GM23338 (cell line): ENCODE results near the gene VEPH1. TPM values are rescaled to one million over a fixed set of nuclear protein-coding genes. Genes with fewer than 3 reads are reported as not detected.

Source experiments
- ATAC-seq: fragments of 200-7000 bp; cut with Tn5 transposase; 3 replicates; pipeline ENCODE4 v1.9.1; 2020
- DNase-seq: peaks from one replicate; pipeline ENCODE4 v3.0.0-alpha.2; 2015; ENCODE audit warnings: low spot score
- H2AFZ ChIP-seq: fragments of 200-600 bp; sonication (generic); 2 replicates; pipeline ENCODE4 v1.8.0; 2016; ENCODE audit warnings: antibody characterized with exemption, mild to moderate bottlenecking, moderate library complexity
- H3F3A ChIP-seq: fragments of 200-600 bp; sonication (generic); replicated peaks from 2 replicates; pipeline ENCODE4 v1.8.0; 2017; ENCODE audit warnings: antibody characterized with exemption, mixed run types, low read depth
- H3K27ac ChIP-seq: fragments of 200-600 bp; sonication (generic); 2 replicates; pipeline ENCODE4 v1.6.1; 2016; ENCODE audit warnings: low read depth
- H3K27me3 ChIP-seq: fragments of 200-600 bp; sonication (generic); 2 replicates; pipeline ENCODE4 v1.8.0; 2016; ENCODE audit warnings: mild to moderate bottlenecking, mixed run types, moderate library complexity; ENCODE audit not compliant: insufficient read depth
- H3K36me3 ChIP-seq: fragments of 200-600 bp; sonication (generic); 2 replicates; pipeline ENCODE4 v1.8.0; 2016; ENCODE audit warnings: mild to moderate bottlenecking; ENCODE audit not compliant: insufficient read depth
- H3K4me1 ChIP-seq: fragments of 200-600 bp; sonication (generic); 2 replicates; pipeline ENCODE4 v1.8.0; 2016; ENCODE audit warnings: mild to moderate bottlenecking, moderate library complexity; ENCODE audit not compliant: insufficient read depth
- H3K4me2 ChIP-seq: fragments of 200-600 bp; sonication (generic); 2 replicates; pipeline ENCODE4 v1.7.1; 2017; ENCODE audit warnings: mixed run types
- H3K4me3 ChIP-seq: fragments of 200-600 bp; sonication (generic); 2 replicates; pipeline ENCODE4 v1.6.1; 2016; ENCODE audit warnings: mixed run types
- H3K79me2 ChIP-seq: fragments of 200-600 bp; sonication (generic); replicated peaks from 2 replicates; pipeline ENCODE4 v1.8.0; 2017; ENCODE audit warnings: mild to moderate bottlenecking; ENCODE audit not compliant: insufficient read depth
- H3K9me2 ChIP-seq: fragments of 200-600 bp; sonication (generic); 2 replicates; pipeline ENCODE4 v1.8.0; 2017; ENCODE audit not compliant: insufficient read depth
- H4K20me1 ChIP-seq: fragments of 200-600 bp; sonication (generic); replicated peaks from 2 replicates; pipeline ENCODE4 v1.8.0; 2017; ENCODE audit warnings: mild to moderate bottlenecking; ENCODE audit not compliant: insufficient read depth
- H3K27ac Mint-ChIP-seq: 2 replicates; pipeline ENCODE4 v1.8.0; 2020; ENCODE audit warnings: inconsistent platforms, mild to moderate bottlenecking, moderate library complexity, mixed read lengths
- H3K27me3 Mint-ChIP-seq: 3 replicates; pipeline ENCODE4 v1.8.0; 2022; ENCODE audit warnings: low read depth, mild to moderate bottlenecking, moderate library complexity, mixed read lengths, inconsistent platforms; ENCODE audit not compliant: insufficient read depth, poor library complexity
- H3K36me3 Mint-ChIP-seq: 3 replicates; pipeline ENCODE4 v1.8.0; 2021; ENCODE audit warnings: low read depth, mild to moderate bottlenecking, inconsistent platforms, moderate library complexity, mixed read lengths
- H3K4me1 Mint-ChIP-seq: 3 replicates; pipeline ENCODE4 v1.8.0; 2020; ENCODE audit warnings: mild to moderate bottlenecking, inconsistent platforms, mixed read lengths
- H3K4me3 Mint-ChIP-seq: 3 replicates; pipeline ENCODE4 v1.8.0; 2021; ENCODE audit warnings: moderate library complexity, mild to moderate bottlenecking, inconsistent platforms, mixed read lengths
- H3K9me3 Mint-ChIP-seq: 3 replicates; pipeline ENCODE4 v1.8.0; 2020; ENCODE audit warnings: moderate library complexity, mild to moderate bottlenecking, inconsistent platforms, mixed read lengths
- CREB1 ChIP-seq: fragments of 250-450 bp; sonication (Bioruptor Pico); IDR thresholded peaks from 2 replicates; pipeline ENCODE4 v1.5.0; 2020; ENCODE audit warnings: low read depth, mild to moderate bottlenecking, moderate library complexity
- CTCF ChIP-seq, 2 experiments: fragments of 200-600 bp in 1 of 2; sonication (generic) in 1 of 2; conservative IDR thresholded peaks; 2 replicates each; pipeline versions ENCODE4 v1.5.1 to v1.6.1; 2016 to 2017; ENCODE audit warnings: antibody characterized with exemption in 2 of 2, low read depth in 2 of 2, mild to moderate bottlenecking in 2 of 2, moderate library complexity in 1 of 2
- ETS1 ChIP-seq: IDR thresholded peaks from 2 replicates; pipeline ENCODE4 v1.6.1; 2016; ENCODE audit warnings: antibody characterized with exemption
- EZH2 ChIP-seq: fragments of 200-600 bp; sonication (generic); IDR thresholded peaks from one replicate; pipeline ENCODE4 v1.8.0; 2017; ENCODE audit warnings: antibody characterized with exemption, mild to moderate bottlenecking, low read depth; ENCODE audit not compliant: unreplicated experiment
- EZH2phosphoT487 ChIP-seq: fragments of 200-600 bp; sonication (generic); IDR thresholded peaks from one replicate; pipeline ENCODE4 v1.8.1; 2018; ENCODE audit warnings: antibody characterized with exemption; ENCODE audit not compliant: unreplicated experiment
- JUNB ChIP-seq: IDR thresholded peaks from one replicate; pipeline ENCODE4 v1.6.1; 2016; ENCODE audit warnings: antibody characterized with exemption; ENCODE audit not compliant: unreplicated experiment
- NANOG ChIP-seq: IDR thresholded peaks from 2 replicates; pipeline ENCODE4 v1.6.1; 2016; ENCODE audit warnings: antibody characterized with exemption, borderline replicate concordance
- POLR2AphosphoS5 ChIP-seq: IDR thresholded peaks from 2 replicates; pipeline ENCODE4 v1.6.1; 2016; ENCODE audit warnings: antibody characterized with exemption, low read depth
- REST ChIP-seq: IDR thresholded peaks from one replicate; pipeline ENCODE4 v1.6.1; 2018; ENCODE audit warnings: antibody characterized with exemption; ENCODE audit not compliant: unreplicated experiment
- STAT1 ChIP-seq: IDR thresholded peaks from one replicate; pipeline ENCODE4 v1.6.1; 2016; ENCODE audit warnings: antibody characterized with exemption; ENCODE audit not compliant: unreplicated experiment
- ZNF114 ChIP-seq: fragments of 250-450 bp; sonication (Bioruptor Pico); IDR thresholded peaks from 2 replicates; pipeline ENCODE4 v1.5.0; 2020; ENCODE audit warnings: mild to moderate bottlenecking, moderate library complexity
- ZNF331 ChIP-seq: fragments of 250-450 bp; sonication (Bioruptor Pico); IDR thresholded peaks from 2 replicates; pipeline ENCODE4 v1.5.0; 2020; ENCODE audit warnings: low read depth, mild to moderate bottlenecking, moderate library complexity
- ZNF462 ChIP-seq: fragments of 250-450 bp; sonication (Bioruptor Pico); IDR thresholded peaks from 2 replicates; pipeline ENCODE4 v1.5.0; 2020; ENCODE audit warnings: mild to moderate bottlenecking, moderate library complexity
- polyA plus RNA-seq: library from polyadenylated mRNA; unstranded; fragments of >200 nt; fragmentation: Nextera tagmentation; extraction: Ambion mirVana; gene quantifications from 2 replicates; pipeline ENCODE4 v1.2.1, GENCODE V29; 2016
- total RNA-seq: library from RNA; depleted of rRNA; stranded (reverse); fragments of >200 nt; shearing (Covaris generic); gene quantifications from 2 replicates; pipeline ENCODE4 v1.2.3, GENCODE V29; 2014

The VEPH1 gene
- total and polyA plus RNA-seq, 2 experiments from 2014 or later = 15.4 to 33.8 TPM

- no peak for TF ChIP-seq ZNF462 (CRISPR knock-in tag)
Observed at GRCh38 chr3:157354254-157354653, 149.0 kb downstream of the VEPH1 start (continued).

- DNase-seq = no peak
- Histone ChIP-seq H3F3A (no peaks in the 10 kb centered on the region), H3K4me3 (no peak overlapping the region), H2AFZ (no peak overlapping the region), H3K4me1 (no peaks in the 10 kb centered on the region), H4K20me1 (no peaks in the 10 kb centered on the region), H3K4me2 (no peak overlapping the region), H3K79me2 (no peaks in the 10 kb centered on the region), H3K27me3 (no peaks in the 10 kb centered on the region), H3K9me2 (no peaks in the 10 kb centered on the region; the same call in 1 of the 2 replicates), H3K27ac (no peak overlapping the region), H3K36me3 (no peaks in the 10 kb centered on the region)
- H3K4me3 Mint-ChIP-seq = no peak overlapping the region
- H3K9me3 Mint-ChIP-seq = no peaks in the 10 kb centered on the region; the same call in 2 of the 3 replicates
- no peaks in the 10 kb centered on the region for H3K27me3 Mint-ChIP-seq
- H3K27ac Mint-ChIP-seq = no peak overlapping the region
- no peaks in the 10 kb centered on the region for H3K36me3 Mint-ChIP-seq
- peaks cover 5% of the 10 kb centered on the region; the same call in 1 of the 3 replicates for H3K4me1 Mint-ChIP-seq
- ATAC-seq = no peak
- TF ChIP-seq NANOG (no peak), STAT1 (no peak), EZH2phosphoT487 (no peak), POLR2AphosphoS5 (no peak), JUNB (no peak), EZH2 (no peak), REST (no peak), CTCF (conservative IDR thresholded peaks at IDR 0.05; ENCODE audit: low read depth in 2 of 2) (no peak), ETS1 (no peak), ZNF331 (CRISPR knock-in tag) (no peak), CREB1 (CRISPR knock-in tag) (no peak), ZNF114 (CRISPR knock-in tag) (no peak)
Observed at GRCh38 chr3:157353652-157354051, 149.6 kb downstream of the VEPH1 start.
